ENCODE results near the gene CAP1.

Gene CAP1

DNA sequence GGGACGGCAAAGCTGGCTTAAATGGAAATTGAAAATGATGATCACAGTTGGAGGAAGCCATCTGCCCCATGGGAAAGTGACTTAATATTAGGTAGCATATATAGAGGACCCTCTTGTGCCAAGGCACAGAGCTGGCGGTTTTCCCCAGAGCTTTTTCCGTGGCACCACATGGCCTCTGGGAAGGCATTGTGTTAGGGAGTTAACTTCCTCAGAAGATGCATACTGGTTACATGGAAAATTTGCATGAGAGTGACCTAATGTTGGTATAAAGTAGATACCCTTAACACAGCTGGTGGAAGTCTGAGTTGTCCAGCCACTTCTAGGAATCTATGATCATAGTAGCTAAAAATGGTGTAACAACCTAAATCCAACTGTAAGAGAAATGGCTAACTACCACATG lies 27.3 kb downstream of the CAP1 start:
- H3K4me3 ChIP-seq (ENCODE audit: low read depth, low read length): no peak overlapping the region
- DNase-seq (ENCODE audit: low read depth): no peak
- TF ChIP-seq, protein P1, sequence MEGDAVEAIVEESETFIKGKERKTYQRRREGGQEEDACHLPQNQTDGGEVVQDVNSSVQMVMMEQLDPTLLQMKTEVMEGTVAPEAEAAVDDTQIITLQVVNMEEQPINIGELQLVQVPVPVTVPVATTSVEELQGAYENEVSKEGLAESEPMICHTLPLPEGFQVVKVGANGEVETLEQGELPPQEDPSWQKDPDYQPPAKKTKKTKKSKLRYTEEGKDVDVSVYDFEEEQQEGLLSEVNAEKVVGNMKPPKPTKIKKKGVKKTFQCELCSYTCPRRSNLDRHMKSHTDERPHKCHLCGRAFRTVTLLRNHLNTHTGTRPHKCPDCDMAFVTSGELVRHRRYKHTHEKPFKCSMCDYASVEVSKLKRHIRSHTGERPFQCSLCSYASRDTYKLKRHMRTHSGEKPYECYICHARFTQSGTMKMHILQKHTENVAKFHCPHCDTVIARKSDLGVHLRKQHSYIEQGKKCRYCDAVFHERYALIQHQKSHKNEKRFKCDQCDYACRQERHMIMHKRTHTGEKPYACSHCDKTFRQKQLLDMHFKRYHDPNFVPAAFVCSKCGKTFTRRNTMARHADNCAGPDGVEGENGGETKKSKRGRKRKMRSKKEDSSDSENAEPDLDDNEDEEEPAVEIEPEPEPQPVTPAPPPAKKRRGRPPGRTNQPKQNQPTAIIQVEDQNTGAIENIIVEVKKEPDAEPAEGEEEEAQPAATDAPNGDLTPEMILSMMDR (IDR thresholded peaks at IDR 0.05; ENCODE audit: insufficient read depth, low read depth, low read length, missing control alignments): no peak

DNA sequence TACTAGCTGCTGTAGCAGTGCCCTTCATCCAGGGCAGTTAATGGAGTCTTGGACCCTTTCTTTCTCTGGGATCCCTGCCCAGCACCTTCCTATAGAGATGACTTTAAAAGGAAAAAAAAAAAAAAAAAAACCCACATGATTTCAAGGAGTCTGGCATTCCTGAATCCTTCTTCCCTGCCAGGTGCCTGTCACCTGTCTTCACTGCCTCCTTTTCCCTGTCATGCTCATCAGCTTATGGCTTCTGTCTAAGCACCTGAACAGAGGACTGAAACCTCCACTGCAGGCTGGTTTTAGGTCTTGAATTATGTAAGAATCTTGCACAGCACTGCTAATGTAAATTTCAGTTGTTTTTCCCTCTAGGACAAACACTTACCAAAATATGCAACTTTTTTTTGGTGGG lies 31.6 kb downstream of the CAP1 start:
- TF ChIP-seq, protein P1 (IDR thresholded peaks at IDR 0.05; ENCODE audit: insufficient read depth, low read depth, low read length, missing control alignments): no peak
- no peak overlapping the region for H3K4me3 ChIP-seq (ENCODE audit: low read depth, low read length)
- no peak for DNase-seq (ENCODE audit: low read depth)

DNA sequence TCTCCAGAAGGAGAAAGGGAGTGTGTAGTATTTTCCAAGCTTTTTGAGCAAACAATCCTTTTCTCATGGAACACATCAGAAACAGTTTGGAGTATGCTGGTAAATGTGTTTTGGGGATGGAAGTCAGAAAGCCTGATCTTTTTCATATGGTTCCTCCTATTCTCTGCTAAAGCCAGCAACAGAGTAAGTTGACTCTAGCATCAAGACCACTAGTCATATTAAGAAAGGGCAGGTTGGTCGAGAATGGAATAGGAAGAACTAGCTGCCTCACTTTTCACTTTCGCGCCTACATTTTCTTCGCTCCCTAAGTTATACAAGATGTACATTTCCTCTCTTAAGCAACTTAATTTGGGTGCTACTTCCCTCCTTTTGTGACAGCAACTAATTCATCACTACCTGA lies 32.5 kb downstream of the CAP1 start:
- H3K4me3 ChIP-seq (ENCODE audit: low read depth, low read length): no peak overlapping the region
- TF ChIP-seq, protein P1 (IDR thresholded peaks at IDR 0.05; ENCODE audit: insufficient read depth, low read depth, low read length, missing control alignments): no peak
- no peak for DNase-seq (ENCODE audit: low read depth)

DNA sequence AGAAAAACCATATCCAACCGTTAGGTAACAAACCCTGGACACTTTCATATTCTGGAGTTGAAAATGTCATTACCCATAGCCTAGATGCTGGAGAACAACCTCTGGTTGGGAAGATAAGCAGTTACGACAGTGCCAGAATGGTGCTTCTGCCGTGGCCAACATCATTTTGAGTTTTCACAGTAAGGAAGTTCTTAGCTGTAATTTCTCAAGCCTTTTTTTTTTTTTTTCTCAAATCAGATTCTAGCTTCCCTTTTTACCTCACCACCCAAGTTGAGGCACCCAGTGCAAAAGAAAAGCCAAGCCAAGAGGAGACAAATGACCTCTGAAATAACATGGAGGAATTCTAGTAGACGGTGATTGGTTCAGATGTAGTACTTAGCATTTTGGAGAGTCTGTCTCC lies 34.7 kb downstream of the CAP1 start:
- no peak for DNase-seq (ENCODE audit: low read depth)
- H3K4me3 ChIP-seq (ENCODE audit: low read depth, low read length): no peak overlapping the region
- TF ChIP-seq, protein P1 (IDR thresholded peaks at IDR 0.05; ENCODE audit: insufficient read depth, low read depth, low read length, missing control alignments): no peak

DNA sequence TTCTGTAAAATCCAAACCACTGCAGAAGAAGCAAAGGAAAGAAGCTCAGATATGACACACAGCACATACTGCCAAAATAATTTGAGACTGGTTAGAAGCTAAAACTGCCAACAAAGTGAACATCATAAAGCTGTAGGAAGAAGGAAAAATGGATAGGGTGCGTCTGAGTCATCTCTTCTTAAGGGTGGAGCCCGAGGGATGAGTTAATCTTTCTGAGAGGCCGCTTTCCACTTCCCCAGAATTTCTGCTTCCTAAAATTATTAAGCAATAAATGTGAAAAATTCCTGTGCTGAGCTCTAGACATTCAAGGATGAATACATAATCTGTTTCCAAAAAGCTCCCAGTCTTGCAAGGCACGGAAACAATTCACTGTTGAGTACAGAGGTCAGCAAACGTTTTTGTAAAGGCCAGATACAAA lies 36.4 kb downstream of the CAP1 start:
- DNase-seq (ENCODE audit: low read depth): no peak
- TF ChIP-seq, protein P1 (IDR thresholded peaks at IDR 0.05; ENCODE audit: insufficient read depth, low read depth, low read length, missing control alignments): no peak
- no peak overlapping the region for H3K4me3 ChIP-seq (ENCODE audit: low read depth, low read length)

DNA sequence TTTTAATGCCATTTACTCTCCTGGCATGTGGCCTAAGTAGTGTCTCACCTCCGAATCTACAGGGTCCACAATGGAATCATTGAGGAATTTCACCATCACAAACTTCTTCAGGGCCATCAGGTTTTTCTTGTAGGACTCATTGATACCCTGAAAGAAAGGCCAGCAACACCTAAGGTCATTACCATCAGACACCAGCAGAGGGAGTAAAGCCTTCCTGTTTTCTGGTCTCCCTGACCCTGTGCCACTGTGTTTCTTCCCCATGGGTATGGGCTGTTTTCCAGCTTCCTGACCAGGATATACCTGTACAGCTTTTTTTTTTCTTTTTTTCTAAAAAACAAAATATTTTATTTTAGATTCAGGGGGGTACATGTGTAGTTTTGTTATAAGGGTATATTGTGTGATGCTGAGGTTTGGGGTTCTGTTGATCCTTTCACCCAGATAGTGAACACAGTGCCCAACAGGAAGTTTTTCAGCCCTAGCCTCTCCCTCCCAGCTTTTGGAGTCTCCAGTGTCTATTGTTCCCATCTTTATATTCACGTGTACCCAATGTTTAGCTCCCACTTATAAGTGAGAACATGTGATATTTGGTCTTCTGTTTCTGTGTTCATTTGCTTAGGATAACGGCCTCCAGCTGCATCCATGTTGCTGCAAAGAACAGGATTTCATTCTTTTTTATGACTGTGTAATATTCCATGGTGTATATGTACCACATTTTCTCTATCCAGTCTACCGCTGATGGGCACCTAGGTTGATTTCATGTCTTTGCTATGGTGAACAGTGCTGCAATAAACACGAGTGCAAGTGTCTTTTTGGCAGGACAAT lies 38.2 kb downstream of the CAP1 start:
- TF ChIP-seq, protein P1 (IDR thresholded peaks at IDR 0.05; ENCODE audit: insufficient read depth, low read depth, low read length, missing control alignments): peak; percentile 86
- DNase-seq (ENCODE audit: low read depth): peak; percentile 72
- no peak overlapping the region for H3K4me3 ChIP-seq (ENCODE audit: low read depth, low read length)
